Measurements from ENCODE around the gene FAIM2. TPM values are rescaled to one million over a fixed set of nuclear protein-coding genes. Genes with fewer than 3 reads are reported as not detected.
"Not testable (repeated sequence)": the region's sequence is repeated elsewhere in the genome, so short reads cannot be mapped to it uniquely, and the experiment has no call there.

FAIM2 gene
- total and polyA plus RNA-seq, 2 experiments from 2014 or later, result 0.61 to 2.0 TPM

DNA sequence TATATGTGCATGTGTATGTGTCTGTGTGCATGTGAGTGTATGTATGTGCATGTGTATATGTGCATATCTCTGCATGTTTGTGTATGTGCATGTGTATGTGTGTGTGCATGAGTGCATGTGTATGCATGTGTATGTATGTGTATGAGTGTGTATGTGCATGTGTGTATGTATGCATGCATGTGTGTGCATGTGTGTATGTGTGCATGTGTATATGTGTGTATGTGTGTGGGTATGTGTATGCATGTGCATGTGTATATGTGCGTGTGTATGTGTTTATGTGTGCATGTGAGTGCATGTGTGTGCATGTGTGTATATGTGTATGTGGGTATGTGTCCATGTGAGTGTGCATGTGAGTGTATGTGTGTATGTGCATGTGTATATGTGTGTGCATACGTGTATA, 24.6 kb downstream of the FAIM2 start:
- H2AFZ ChIP-seq; H3K79me2 ChIP-seq (replicated peaks; ENCODE audit: insufficient read depth); H3K9me2 ChIP-seq (ENCODE audit: insufficient read depth); ATAC-seq; H3K36me3 ChIP-seq (ENCODE audit: insufficient read depth); H3K4me3 Mint-ChIP-seq; DNase-seq (ENCODE audit: low spot score); H4K20me1 ChIP-seq (replicated peaks; ENCODE audit: insufficient read depth); H3K27ac ChIP-seq (ENCODE audit: low read depth); H3K27me3 ChIP-seq (ENCODE audit: insufficient read depth); H3K4me2 ChIP-seq; H3K4me1 ChIP-seq (ENCODE audit: insufficient read depth); H3K27ac Mint-ChIP-seq; H3K4me3 ChIP-seq: not testable (repeated sequence)
- Mint-ChIP-seq H3K27me3 (ENCODE audit: insufficient read depth, low read depth, poor library complexity) (peaks cover 22% of the 10 kb centered on the region), H3K4me1 (peaks cover 18% of the 10 kb centered on the region), H3K9me3 (peaks cover 32% of the 10 kb centered on the region), H3K36me3 (ENCODE audit: low read depth) (peaks cover 11% of the 10 kb centered on the region; the same call in 1 of the 3 replicates)
- peaks cover 34% of the 10 kb centered on the region for H3F3A ChIP-seq (replicated peaks; ENCODE audit: low read depth)

DNA sequence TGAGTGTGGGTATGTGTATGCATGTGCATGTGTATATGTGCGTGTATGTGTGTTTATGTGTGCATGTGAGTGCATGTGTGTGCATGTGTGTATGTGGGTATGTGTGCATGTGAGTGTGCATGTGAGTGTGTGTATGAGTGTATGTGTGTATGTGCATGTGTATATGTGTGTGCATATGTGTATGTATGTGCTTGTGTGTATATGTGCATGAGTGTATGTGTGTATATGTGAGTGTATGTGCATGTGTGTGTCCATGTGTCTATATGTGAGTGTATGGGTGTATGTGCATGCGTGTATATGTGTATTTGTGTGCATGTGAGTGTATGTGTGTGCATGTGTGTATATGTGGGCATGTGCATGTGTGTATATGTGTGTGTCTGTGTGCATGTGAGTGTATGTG, 25.7 kb downstream of the FAIM2 start:
- Histone ChIP-seq H3K9me2 (ENCODE audit: insufficient read depth) (no peaks in the 10 kb centered on the region), H3F3A (replicated peaks; ENCODE audit: low read depth) (peaks cover 34% of the 10 kb centered on the region), H2AFZ (no peak overlapping the region), H3K36me3 (ENCODE audit: insufficient read depth) (no peaks in the 10 kb centered on the region), H3K4me3 (no peak overlapping the region), H3K27ac (ENCODE audit: low read depth) (no peak overlapping the region), H3K79me2 (replicated peaks; ENCODE audit: insufficient read depth) (no peaks in the 10 kb centered on the region), H4K20me1 (replicated peaks; ENCODE audit: insufficient read depth) (no peaks in the 10 kb centered on the region), H3K4me1 (ENCODE audit: insufficient read depth) (no peaks in the 10 kb centered on the region; the same call in 1 of the 2 replicates), H3K4me2 (no peak overlapping the region), H3K27me3 (ENCODE audit: insufficient read depth) (no peaks in the 10 kb centered on the region)
- H3K4me1 Mint-ChIP-seq, result peaks cover 10% of the 10 kb centered on the region
- TF ChIP-seq, protein P1, sequence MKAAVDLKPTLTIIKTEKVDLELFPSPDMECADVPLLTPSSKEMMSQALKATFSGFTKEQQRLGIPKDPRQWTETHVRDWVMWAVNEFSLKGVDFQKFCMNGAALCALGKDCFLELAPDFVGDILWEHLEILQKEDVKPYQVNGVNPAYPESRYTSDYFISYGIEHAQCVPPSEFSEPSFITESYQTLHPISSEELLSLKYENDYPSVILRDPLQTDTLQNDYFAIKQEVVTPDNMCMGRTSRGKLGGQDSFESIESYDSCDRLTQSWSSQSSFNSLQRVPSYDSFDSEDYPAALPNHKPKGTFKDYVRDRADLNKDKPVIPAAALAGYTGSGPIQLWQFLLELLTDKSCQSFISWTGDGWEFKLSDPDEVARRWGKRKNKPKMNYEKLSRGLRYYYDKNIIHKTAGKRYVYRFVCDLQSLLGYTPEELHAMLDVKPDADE (IDR thresholded peaks at IDR 0.05), result no peak
- TF ChIP-seq ZNF331 (CRISPR knock-in tag; IDR thresholded peaks at IDR 0.05; ENCODE audit: low read depth) (no peak), JUNB (IDR thresholded peaks at IDR 0.05; ENCODE audit: unreplicated experiment) (no peak), STAT1 (IDR thresholded peaks at IDR 0.05; ENCODE audit: unreplicated experiment) (no peak), CREB1 (CRISPR knock-in tag; IDR thresholded peaks at IDR 0.05; ENCODE audit: low read depth) (no peak), NANOG (IDR thresholded peaks at IDR 0.05; ENCODE audit: borderline replicate concordance) (no peak), POLR2AphosphoS5 (IDR thresholded peaks at IDR 0.05; ENCODE audit: low read depth) (no peak)
- TF ChIP-seq, protein P2, sequence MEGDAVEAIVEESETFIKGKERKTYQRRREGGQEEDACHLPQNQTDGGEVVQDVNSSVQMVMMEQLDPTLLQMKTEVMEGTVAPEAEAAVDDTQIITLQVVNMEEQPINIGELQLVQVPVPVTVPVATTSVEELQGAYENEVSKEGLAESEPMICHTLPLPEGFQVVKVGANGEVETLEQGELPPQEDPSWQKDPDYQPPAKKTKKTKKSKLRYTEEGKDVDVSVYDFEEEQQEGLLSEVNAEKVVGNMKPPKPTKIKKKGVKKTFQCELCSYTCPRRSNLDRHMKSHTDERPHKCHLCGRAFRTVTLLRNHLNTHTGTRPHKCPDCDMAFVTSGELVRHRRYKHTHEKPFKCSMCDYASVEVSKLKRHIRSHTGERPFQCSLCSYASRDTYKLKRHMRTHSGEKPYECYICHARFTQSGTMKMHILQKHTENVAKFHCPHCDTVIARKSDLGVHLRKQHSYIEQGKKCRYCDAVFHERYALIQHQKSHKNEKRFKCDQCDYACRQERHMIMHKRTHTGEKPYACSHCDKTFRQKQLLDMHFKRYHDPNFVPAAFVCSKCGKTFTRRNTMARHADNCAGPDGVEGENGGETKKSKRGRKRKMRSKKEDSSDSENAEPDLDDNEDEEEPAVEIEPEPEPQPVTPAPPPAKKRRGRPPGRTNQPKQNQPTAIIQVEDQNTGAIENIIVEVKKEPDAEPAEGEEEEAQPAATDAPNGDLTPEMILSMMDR (conservative IDR thresholded peaks at IDR 0.05; ENCODE audit: low read depth in 2 of 2), result no peak
- TF ChIP-seq, protein P3, sequence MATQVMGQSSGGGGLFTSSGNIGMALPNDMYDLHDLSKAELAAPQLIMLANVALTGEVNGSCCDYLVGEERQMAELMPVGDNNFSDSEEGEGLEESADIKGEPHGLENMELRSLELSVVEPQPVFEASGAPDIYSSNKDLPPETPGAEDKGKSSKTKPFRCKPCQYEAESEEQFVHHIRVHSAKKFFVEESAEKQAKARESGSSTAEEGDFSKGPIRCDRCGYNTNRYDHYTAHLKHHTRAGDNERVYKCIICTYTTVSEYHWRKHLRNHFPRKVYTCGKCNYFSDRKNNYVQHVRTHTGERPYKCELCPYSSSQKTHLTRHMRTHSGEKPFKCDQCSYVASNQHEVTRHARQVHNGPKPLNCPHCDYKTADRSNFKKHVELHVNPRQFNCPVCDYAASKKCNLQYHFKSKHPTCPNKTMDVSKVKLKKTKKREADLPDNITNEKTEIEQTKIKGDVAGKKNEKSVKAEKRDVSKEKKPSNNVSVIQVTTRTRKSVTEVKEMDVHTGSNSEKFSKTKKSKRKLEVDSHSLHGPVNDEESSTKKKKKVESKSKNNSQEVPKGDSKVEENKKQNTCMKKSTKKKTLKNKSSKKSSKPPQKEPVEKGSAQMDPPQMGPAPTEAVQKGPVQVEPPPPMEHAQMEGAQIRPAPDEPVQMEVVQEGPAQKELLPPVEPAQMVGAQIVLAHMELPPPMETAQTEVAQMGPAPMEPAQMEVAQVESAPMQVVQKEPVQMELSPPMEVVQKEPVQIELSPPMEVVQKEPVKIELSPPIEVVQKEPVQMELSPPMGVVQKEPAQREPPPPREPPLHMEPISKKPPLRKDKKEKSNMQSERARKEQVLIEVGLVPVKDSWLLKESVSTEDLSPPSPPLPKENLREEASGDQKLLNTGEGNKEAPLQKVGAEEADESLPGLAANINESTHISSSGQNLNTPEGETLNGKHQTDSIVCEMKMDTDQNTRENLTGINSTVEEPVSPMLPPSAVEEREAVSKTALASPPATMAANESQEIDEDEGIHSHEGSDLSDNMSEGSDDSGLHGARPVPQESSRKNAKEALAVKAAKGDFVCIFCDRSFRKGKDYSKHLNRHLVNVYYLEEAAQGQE (IDR thresholded peaks at IDR 0.05; ENCODE audit: unreplicated experiment), result no peak
- peaks cover 11% of the 10 kb centered on the region; the same call in 1 of the 3 replicates for H3K36me3 Mint-ChIP-seq (ENCODE audit: low read depth)
- H3K27me3 Mint-ChIP-seq (ENCODE audit: insufficient read depth, low read depth, poor library complexity), result peaks cover 19% of the 10 kb centered on the region
- H3K27ac Mint-ChIP-seq, result no peak overlapping the region
- peaks cover 32% of the 10 kb centered on the region for H3K9me3 Mint-ChIP-seq
- H3K4me3 Mint-ChIP-seq, result no peak overlapping the region
- DNase-seq (ENCODE audit: low spot score) (no peak), ATAC-seq (no peak)

All from GM23338 (cell line).